ENCODE measurements around the gene FAM53A. TPM values are rescaled to one million over a fixed set of nuclear protein-coding genes. Genes with fewer than 3 reads are reported as not detected.

FAM53A gene
- total RNA-seq, 5 donors from 2014 or later (not counting 1 experiment from before 2014, with no cell fraction given): 1.4 to 3.0 (median 1.9) TPM

- ATAC-seq (replicated peaks in 1 of 4): no peak
- Mint-ChIP-seq H3K4me3 (peak overlapping the region in 1 of 3 donors; percentile 86), H3K27me3 (no peaks in the 10 kb centered on the region), H3K27ac (no peak overlapping the region), H3K36me3 (peaks cover 31% of the 10 kb centered on the region), H3K4me1 (peaks cover 59 to 72% (median 65%) of the 10 kb centered on the region in 3 donors), H3K9me3 (no peaks in the 10 kb centered on the region)
- POLR2A ChIA-PET: no interaction called here
- no peak for DNase-seq
- CTCF ChIA-PET: interaction anchor here (0.9 to 6.1 kb wide), 3 partner anchors 34 to 36 kb away, joined by 3 to 75 read pairs (median 28); no protein-coding TSS in a partner anchor
- H3K9me3 ChIP-seq: no peaks in the 10 kb centered on the region
- no peak overlapping the region for H3K4me3 ChIP-seq (ENCODE audit: control insufficient read depth in 1 of 2, extremely low read depth in 1 of 2, low read length in 1 of 2)
- H3K27ac ChIP-seq (ENCODE audit: low read length): no peak overlapping the region
- 87% methylated on average over 17 of the region's 18 CpGs for WGBS (ENCODE audit: insufficient coverage)
- H3K27me3 ChIP-seq (replicated peaks in 1 of 2; ENCODE audit: control insufficient read depth in 2 of 2, extremely low read depth in 1 of 2, insufficient read depth in 2 of 2, low read length in 1 of 2): no peaks in the 10 kb centered on the region
- peaks cover 14 to 85% of the 10 kb centered on the region in 2 experiments for H3K4me1 ChIP-seq (ENCODE audit: control insufficient read depth in 1 of 2, extremely low read depth in 1 of 2, insufficient read depth in 2 of 2, low read length in 2 of 2)
- H3K36me3 ChIP-seq (ENCODE audit: control insufficient read depth in 2 of 2, extremely low read depth in 1 of 2, insufficient read depth in 1 of 2, low read length in 1 of 2): peaks cover 20 to 57% of the 10 kb centered on the region in 2 donors
Measured at GRCh38 chr4:1727117-1728031, 43.3 kb upstream of the FAM53A start.

GRCh38 chr4:1726146-1726934 lies 42.2 kb upstream of the FAM53A start:
- Mint-ChIP-seq H3K27me3 (no peaks in the 10 kb centered on the region), H3K36me3 (peaks cover 27% of the 10 kb centered on the region), H3K27ac (peak overlapping the region; percentile 66 to 71), H3K4me1 (peaks cover 65 to 77% (median 71%) of the 10 kb centered on the region in 3 donors), H3K4me3 (peak overlapping the region; percentile 43 to 86 (median 50)), H3K9me3 (no peaks in the 10 kb centered on the region)
- CTCF ChIA-PET: interaction anchor here (0.5 to 6.1 kb wide), 7 partner anchors 20 to 183 kb away, joined by 3 to 75 read pairs (median 4); no protein-coding TSS in a partner anchor
- Histone ChIP-seq H3K27me3 (replicated peaks in 1 of 2; ENCODE audit: control insufficient read depth in 2 of 2, extremely low read depth in 1 of 2, insufficient read depth in 2 of 2, low read length in 1 of 2) (no peaks in the 10 kb centered on the region), H3K36me3 (ENCODE audit: control insufficient read depth in 2 of 2, extremely low read depth in 1 of 2, insufficient read depth in 1 of 2, low read length in 1 of 2) (peaks cover 17 to 49% of the 10 kb centered on the region in 2 donors), H3K27ac (ENCODE audit: low read length) (no peak overlapping the region), H3K9me3 (no peaks in the 10 kb centered on the region), H3K4me3 (ENCODE audit: control insufficient read depth in 1 of 2, extremely low read depth in 1 of 2, low read length in 1 of 2) (no peak overlapping the region), H3K4me1 (ENCODE audit: control insufficient read depth in 1 of 2, extremely low read depth in 1 of 2, insufficient read depth in 2 of 2, low read length in 2 of 2) (peaks cover 20 to 93% of the 10 kb centered on the region in 2 experiments)
- POLR2A ChIA-PET: no interaction called here
- ATAC-seq (replicated peaks in 1 of 4) (peak; percentile 36 to 44 (median 38)), DNase-seq (peak; percentile 67 to 93 (median 86))
- WGBS (ENCODE audit: insufficient coverage): 65% methylated on average over 12 of the region's 17 CpGs

GRCh38 chr4:1725521-1725920 lies 41.4 kb upstream of the FAM53A start:
- H3K36me3 Mint-ChIP-seq: peaks cover 23% of the 10 kb centered on the region
- H3K27ac Mint-ChIP-seq: peak overlapping the region; percentile 82 to 99
- no peaks in the 10 kb centered on the region for H3K27me3 ChIP-seq (replicated peaks in 1 of 2; ENCODE audit: control insufficient read depth in 2 of 2, extremely low read depth in 1 of 2, insufficient read depth in 2 of 2, low read length in 1 of 2)
- CTCF ChIA-PET: interaction anchor here (0.5 to 6.1 kb wide), 6 partner anchors 16 to 184 kb away, joined by 3 to 75 read pairs (median 7); no protein-coding TSS in a partner anchor
- H3K4me1 ChIP-seq (ENCODE audit: control insufficient read depth in 1 of 2, extremely low read depth in 1 of 2, insufficient read depth in 2 of 2, low read length in 2 of 2): peaks cover 20 to 86% of the 10 kb centered on the region in 2 experiments
- WGBS (ENCODE audit: insufficient coverage): 90% methylated on average over 8 of the region's 10 CpGs
- POLR2A ChIA-PET: no interaction called here
- H3K27me3 Mint-ChIP-seq: no peaks in the 10 kb centered on the region
- peaks cover 65 to 73% (median 67%) of the 10 kb centered on the region in 3 donors for H3K4me1 Mint-ChIP-seq
- no peak for DNase-seq
- H3K9me3 ChIP-seq: no peaks in the 10 kb centered on the region
- peaks cover 13 to 41% of the 10 kb centered on the region in 2 donors for H3K36me3 ChIP-seq (ENCODE audit: control insufficient read depth in 2 of 2, extremely low read depth in 1 of 2, insufficient read depth in 1 of 2, low read length in 1 of 2)
- H3K4me3 ChIP-seq (ENCODE audit: control insufficient read depth in 1 of 2, extremely low read depth in 1 of 2, low read length in 1 of 2): no peak overlapping the region
- no peak for ATAC-seq (replicated peaks in 1 of 4)
- no peak overlapping the region for H3K27ac ChIP-seq (ENCODE audit: low read length)
- peak overlapping the region; percentile 65 to 90 (median 86) for H3K4me3 Mint-ChIP-seq
- H3K9me3 Mint-ChIP-seq: no peaks in the 10 kb centered on the region

- 21% methylated on average over 9 of the region's 12 CpGs for WGBS (ENCODE audit: insufficient coverage)
- peaks cover 62 to 74% (median 68%) of the 10 kb centered on the region in 3 donors for H3K4me1 Mint-ChIP-seq
- H3K36me3 Mint-ChIP-seq: peaks cover 13% of the 10 kb centered on the region
- ChIA-PET CTCF (interaction anchor here (1.5 to 6.1 kb wide), 3 partner anchors 11 to 30 kb away, joined by 5 to 75 read pairs (median 28); partner anchors contain the start of gene SLBP (in 1 of the 2)), POLR2A (interaction anchor here (0.6 to 1.9 kb wide), 2 partner anchors 11 to 22 kb away, joined by 5 to 6 read pairs; partner anchors contain the start of gene SLBP (in 1 of the 2))
- H3K27me3 ChIP-seq (replicated peaks in 1 of 2; ENCODE audit: control insufficient read depth in 2 of 2, extremely low read depth in 1 of 2, insufficient read depth in 2 of 2, low read length in 1 of 2): no peaks in the 10 kb centered on the region
- H3K9me3 ChIP-seq: no peaks in the 10 kb centered on the region
- peak overlapping the region; percentile 86 to 90 (median 90) for H3K4me3 Mint-ChIP-seq
- DNase-seq (peak in 33 of 35 experiments; percentile 22 to 78 (median 44)), ATAC-seq (replicated peaks in 1 of 4) (peak; percentile 5 to 11 (median 8))
- H3K36me3 ChIP-seq (ENCODE audit: control insufficient read depth in 2 of 2, extremely low read depth in 1 of 2, insufficient read depth in 1 of 2, low read length in 1 of 2): peaks cover 10 to 28% of the 10 kb centered on the region in 2 donors
- no peaks in the 10 kb centered on the region for H3K27me3 Mint-ChIP-seq
- no peaks in the 10 kb centered on the region for H3K9me3 Mint-ChIP-seq
- H3K4me3 ChIP-seq (ENCODE audit: control insufficient read depth in 1 of 2, extremely low read depth in 1 of 2, low read length in 1 of 2): peak overlapping the region; percentile 46 to 62
- peak overlapping the region; percentile 95 for H3K27ac ChIP-seq (ENCODE audit: low read length)
- peak overlapping the region; percentile 99 to 100 for H3K27ac Mint-ChIP-seq
- H3K4me1 ChIP-seq (ENCODE audit: control insufficient read depth in 1 of 2, extremely low read depth in 1 of 2, insufficient read depth in 2 of 2, low read length in 2 of 2): peaks cover 24 to 80% of the 10 kb centered on the region in 2 experiments
Measured at GRCh38 chr4:1723131-1723801, 39.2 kb upstream of the FAM53A start.

- Histone ChIP-seq H3K36me3 (ENCODE audit: control insufficient read depth in 2 of 2, extremely low read depth in 1 of 2, insufficient read depth in 1 of 2, low read length in 1 of 2) (peaks cover 5 to 26% of the 10 kb centered on the region in 2 donors), H3K4me3 (ENCODE audit: control insufficient read depth in 1 of 2, extremely low read depth in 1 of 2, low read length in 1 of 2) (peak overlapping the region; percentile 36 to 62), H3K4me1 (ENCODE audit: control insufficient read depth in 1 of 2, extremely low read depth in 1 of 2, insufficient read depth in 2 of 2, low read length in 2 of 2) (peaks cover 24 to 78% of the 10 kb centered on the region in 2 experiments), H3K27me3 (replicated peaks in 1 of 2; ENCODE audit: control insufficient read depth in 2 of 2, extremely low read depth in 1 of 2, insufficient read depth in 2 of 2, low read length in 1 of 2) (no peaks in the 10 kb centered on the region), H3K9me3 (no peaks in the 10 kb centered on the region), H3K27ac (ENCODE audit: low read length) (peak overlapping the region; percentile 95)
- Mint-ChIP-seq H3K27ac (peak overlapping the region; percentile 99 to 100), H3K4me3 (peak overlapping the region; percentile 86 to 90 (median 90)), H3K27me3 (no peaks in the 10 kb centered on the region), H3K4me1 (peaks cover 56 to 73% (median 67%) of the 10 kb centered on the region in 3 donors), H3K9me3 (no peaks in the 10 kb centered on the region), H3K36me3 (peaks cover 11% of the 10 kb centered on the region)
- WGBS (ENCODE audit: insufficient coverage): 17% methylated on average over 12 of the region's 18 CpGs
- ChIA-PET CTCF (interaction anchor here in 1 of 2 donors (0.5 to 6.1 kb wide), 3 partner anchors 10 to 29 kb away, joined by 3 to 75 read pairs (median 5); partner anchors contain the start of gene SLBP), POLR2A (interaction anchor here in 1 of 2 donors (1.9 kb wide), 1 partner anchor 10 kb away, joined by 6 read pairs; the partner anchor contains the start of gene SLBP)
- no peak for DNase-seq
- peak in 1 of 4 experiments; percentile 0 for ATAC-seq (replicated peaks in 1 of 4)
Measured at GRCh38 chr4:1722551-1723118, 38.5 kb upstream of the FAM53A start.
